Mesothelial cell of epicardium (in vitro differentiated cells): ENCODE measurements around the gene SETX. TPM values are rescaled to one million over a fixed set of nuclear protein-coding genes. Genes with fewer than 3 reads are reported as not detected.

Experiments used
- DNase-seq, 2 experiments: peaks; one replicate each; pipeline ENCODE4 v3.0.0; 2021; ENCODE audit warnings: low spot score in 2 of 2; ENCODE audit not compliant: unreplicated experiment in 2 of 2
- H3K27ac Mint-ChIP-seq: 2 replicates; pipeline ENCODE4 v1.8.0; 2021; ENCODE audit warnings: mixed read lengths
- H3K27me3 Mint-ChIP-seq: 2 replicates; pipeline ENCODE4 v1.8.0; 2021; ENCODE audit warnings: low read depth, mixed read lengths
- H3K36me3 Mint-ChIP-seq: 2 replicates; pipeline ENCODE4 v1.8.0; 2021; ENCODE audit warnings: mixed read lengths
- H3K4me1 Mint-ChIP-seq: 2 replicates; pipeline ENCODE4 v1.8.0; 2021; ENCODE audit warnings: mixed read lengths
- H3K4me3 Mint-ChIP-seq: 2 replicates; pipeline ENCODE4 v1.8.0; 2021; ENCODE audit warnings: mild to moderate bottlenecking, moderate library complexity, mixed read lengths
- H3K9me3 Mint-ChIP-seq: 2 replicates; pipeline ENCODE4 v1.8.0; 2021; ENCODE audit warnings: mixed read lengths
- CTCF ChIP-seq: fragments of 200-600 bp; sonication (generic); IDR thresholded peaks from one replicate; pipeline ENCODE4 v1.5.0; 2021; ENCODE audit warnings: antibody characterized with exemption; ENCODE audit not compliant: unreplicated experiment
- total RNA-seq: library from RNA; stranded (reverse); gene quantifications from 3 replicates; pipeline ENCODE4 v1.2.1, GENCODE V29; 2021

The SETX gene
- total RNA-seq, 1 donor from 2014 or later = 51.4 TPM

- no peak for TF ChIP-seq CTCF
- Mint-ChIP-seq H3K27ac (peak overlapping the region; percentile 92), H3K36me3 (no peaks in the 10 kb centered on the region), H3K4me3 (no peak overlapping the region), H3K27me3 (no peaks in the 10 kb centered on the region), H3K9me3 (no peaks in the 10 kb centered on the region), H3K4me1 (peaks cover 12% of the 10 kb centered on the region)
- peak; percentile 65 to 80 for DNase-seq
Measured at GRCh38 chr9:132214027-132214622, 140.7 kb downstream of the SETX start.

- Mint-ChIP-seq H3K9me3 (no peaks in the 10 kb centered on the region), H3K4me1 (peaks cover 12% of the 10 kb centered on the region), H3K36me3 (no peaks in the 10 kb centered on the region), H3K27ac (no peak overlapping the region), H3K4me3 (no peak overlapping the region), H3K27me3 (no peaks in the 10 kb centered on the region)
- TF ChIP-seq CTCF = no peak
- DNase-seq = no peak
Measured at GRCh38 chr9:132211570-132211969, 143.2 kb downstream of the SETX start.

Other genes starting within 250 kb of the SETX start
- 6.4 to 8.3 TPM (median 8.1 TPM) in 3 replicates for gene NTNG2, start 192.9 kb downstream of the SETX start, total RNA-seq
- gene TTF1, start 51.9 kb upstream of the SETX start, total RNA-seq = 14.1 to 15.6 TPM (median 15.5 TPM) in 3 replicates
- 0.23 TPM in 1 of 3 replicates, not detected in the others for gene CFAP77, start 55.2 kb upstream of the SETX start, total RNA-seq
- 0.11 to 0.18 TPM in 2 of 3 replicates, not detected in the other for gene BARHL1, start 227.6 kb upstream of the SETX start, total RNA-seq